ENCODE measurements around the gene ARHGAP42.

ARHGAP42 gene

GRCh38 chr11:100799445-100799844, 112.4 kb downstream of the ARHGAP42 start:
- TF ChIP-seq, protein P1, sequence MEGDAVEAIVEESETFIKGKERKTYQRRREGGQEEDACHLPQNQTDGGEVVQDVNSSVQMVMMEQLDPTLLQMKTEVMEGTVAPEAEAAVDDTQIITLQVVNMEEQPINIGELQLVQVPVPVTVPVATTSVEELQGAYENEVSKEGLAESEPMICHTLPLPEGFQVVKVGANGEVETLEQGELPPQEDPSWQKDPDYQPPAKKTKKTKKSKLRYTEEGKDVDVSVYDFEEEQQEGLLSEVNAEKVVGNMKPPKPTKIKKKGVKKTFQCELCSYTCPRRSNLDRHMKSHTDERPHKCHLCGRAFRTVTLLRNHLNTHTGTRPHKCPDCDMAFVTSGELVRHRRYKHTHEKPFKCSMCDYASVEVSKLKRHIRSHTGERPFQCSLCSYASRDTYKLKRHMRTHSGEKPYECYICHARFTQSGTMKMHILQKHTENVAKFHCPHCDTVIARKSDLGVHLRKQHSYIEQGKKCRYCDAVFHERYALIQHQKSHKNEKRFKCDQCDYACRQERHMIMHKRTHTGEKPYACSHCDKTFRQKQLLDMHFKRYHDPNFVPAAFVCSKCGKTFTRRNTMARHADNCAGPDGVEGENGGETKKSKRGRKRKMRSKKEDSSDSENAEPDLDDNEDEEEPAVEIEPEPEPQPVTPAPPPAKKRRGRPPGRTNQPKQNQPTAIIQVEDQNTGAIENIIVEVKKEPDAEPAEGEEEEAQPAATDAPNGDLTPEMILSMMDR (IDR thresholded peaks at IDR 0.05; ENCODE audit: low read depth, low read length), result no peak
- H3K4me3 ChIP-seq (ENCODE audit: low read depth, low read length), result no peak overlapping the region

DNA sequence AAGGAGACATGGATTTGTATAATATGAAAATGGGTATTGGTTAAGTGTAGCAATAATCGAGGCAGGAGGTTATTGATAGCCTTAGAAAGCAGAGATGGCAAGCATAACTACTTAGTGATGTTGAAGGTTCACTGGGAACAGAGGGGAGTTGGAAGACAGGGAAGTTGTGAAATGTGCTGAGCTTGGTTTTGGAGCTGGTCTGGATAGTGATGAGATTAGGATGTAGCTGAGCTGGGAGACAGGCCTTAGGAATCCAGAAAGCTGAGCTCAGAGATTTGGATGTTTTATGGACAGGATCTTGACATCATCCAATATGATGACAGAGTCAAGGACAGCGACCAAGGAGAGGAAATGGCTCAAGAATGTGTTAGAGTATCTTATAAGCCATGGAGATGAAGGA, 113.1 kb downstream of the ARHGAP42 start:
- TF ChIP-seq, protein P1 (IDR thresholded peaks at IDR 0.05; ENCODE audit: low read depth, low read length), result no peak
- H3K4me3 ChIP-seq (ENCODE audit: low read depth, low read length), result no peak overlapping the region

DNA sequence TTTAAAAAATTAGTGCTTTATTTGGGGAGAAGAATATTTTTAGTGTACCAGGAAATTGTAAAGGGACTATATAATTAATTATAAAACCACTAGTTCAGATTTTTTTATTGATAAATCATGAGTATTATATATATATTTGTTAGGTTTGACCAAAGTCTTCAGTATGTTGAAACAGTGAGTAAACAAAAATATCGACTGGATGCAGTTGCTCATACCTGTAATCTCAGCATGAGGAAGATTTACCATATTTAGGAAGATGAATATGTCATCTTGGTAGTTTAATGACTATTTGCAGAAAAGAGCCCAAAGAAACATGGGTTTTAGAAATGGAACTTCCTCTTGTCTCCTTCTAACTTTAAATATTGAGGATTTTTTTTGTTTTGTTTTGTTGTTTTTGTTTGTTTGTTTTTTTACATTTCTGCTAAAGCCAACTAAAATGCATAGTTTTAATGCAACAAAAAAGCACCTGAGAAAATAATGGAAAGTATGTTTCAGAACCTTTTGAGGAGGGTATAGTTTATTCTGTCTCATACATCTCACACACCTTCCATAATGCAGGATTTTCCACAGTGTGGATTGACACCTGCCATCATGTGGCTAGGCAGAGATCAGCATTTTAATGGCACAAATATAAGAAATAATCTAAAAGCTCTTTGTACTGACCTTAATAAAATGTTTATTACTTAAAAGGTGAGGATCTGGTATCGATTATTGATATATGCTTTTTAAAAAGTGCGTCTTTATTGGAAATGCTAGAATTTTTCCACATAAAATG, 114.3 kb downstream of the ARHGAP42 start:
- TF ChIP-seq, protein P1 (IDR thresholded peaks at IDR 0.05; ENCODE audit: low read depth, low read length), result no peak
- no peak overlapping the region for H3K4me3 ChIP-seq (ENCODE audit: low read depth, low read length)

DNA sequence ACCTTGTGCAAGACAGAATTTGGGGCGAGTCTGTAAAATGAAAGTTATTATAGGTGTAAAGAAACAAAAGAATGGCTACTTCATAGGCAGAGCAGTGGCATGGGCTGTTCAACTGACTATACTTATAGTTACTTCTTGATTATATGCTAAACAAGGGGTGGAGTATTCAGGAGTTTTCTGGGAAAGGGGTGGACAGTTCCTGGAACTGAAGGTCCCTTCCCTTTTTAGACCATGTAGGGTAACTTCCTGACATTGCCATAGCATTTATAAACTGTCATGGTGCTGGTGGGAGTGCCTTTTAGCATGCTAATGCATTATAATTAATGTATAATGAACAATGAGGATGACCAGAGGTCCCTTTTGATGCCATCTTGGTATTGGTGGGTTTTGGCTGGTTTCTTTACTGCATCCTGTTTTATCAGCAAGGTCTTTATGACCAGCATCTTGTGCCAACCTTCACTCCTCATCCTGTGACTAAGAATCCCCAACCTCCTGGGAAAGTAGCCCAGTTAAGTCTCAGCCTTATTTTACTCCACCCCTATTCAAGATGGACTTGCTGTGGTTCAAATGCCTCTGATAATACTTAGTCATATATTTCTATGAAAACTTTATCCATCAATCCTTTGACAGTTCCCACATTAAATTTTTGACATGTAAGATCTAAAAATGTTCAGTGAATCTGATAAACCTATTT, 118.6 kb downstream of the ARHGAP42 start:
- H3K4me3 ChIP-seq (ENCODE audit: low read depth, low read length), result no peak overlapping the region
- TF ChIP-seq, protein P1 (IDR thresholded peaks at IDR 0.05; ENCODE audit: low read depth, low read length), result no peak

GRCh38 chr11:100806296-100806695, 119.2 kb downstream of the ARHGAP42 start:
- H3K4me3 ChIP-seq (ENCODE audit: low read depth, low read length), result no peak overlapping the region
- TF ChIP-seq, protein P1 (IDR thresholded peaks at IDR 0.05; ENCODE audit: low read depth, low read length), result no peak

GRCh38 chr11:100808904-100809491, 121.9 kb downstream of the ARHGAP42 start:
- H3K4me3 ChIP-seq (ENCODE audit: low read depth, low read length), result no peak overlapping the region
- TF ChIP-seq, protein P1 (IDR thresholded peaks at IDR 0.05; ENCODE audit: low read depth, low read length), result no peak

- TF ChIP-seq, protein P1 (IDR thresholded peaks at IDR 0.05; ENCODE audit: low read depth, low read length), result no peak
- H3K4me3 ChIP-seq (ENCODE audit: low read depth, low read length), result no peak overlapping the region
Measured at GRCh38 chr11:100810146-100810545, 123.1 kb downstream of the ARHGAP42 start.

Data from WI38 (cell line).